BLaER1 treated with 17β-estradiol and CSF1 and Interleukin-3, amounts not matched to agents 10 nM and 100 nM (cell line): ENCODE results near the gene FGFR3.
A peak's percentile ranks its signal among the peaks of the same experiment; 100 is the strongest.

Source experiments
- H3K27ac ChIP-seq, 11 experiments: shearing (Covaris generic); formaldehyde crosslinking; 2 replicates each; pipeline ENCODE4 v1.8.1; 2022
- H3K27me3 ChIP-seq, 11 experiments: shearing (Covaris generic); formaldehyde crosslinking; 2 replicates each; pipeline ENCODE4 v1.8.1; 2022
- H3K36me3 ChIP-seq, 11 experiments: shearing (Covaris generic); formaldehyde crosslinking; 2 replicates each; pipeline ENCODE4 v1.8.1; 2022
- H3K4me1 ChIP-seq, 10 experiments: shearing (Covaris generic); formaldehyde crosslinking; 2 replicates each; pipeline ENCODE4 v1.8.1; 2022
- H3K4me2 ChIP-seq, 11 experiments: shearing (Covaris generic); formaldehyde crosslinking; 2 replicates each; pipeline ENCODE4 v1.8.1; 2022
- H3K4me3 ChIP-seq, 10 experiments: shearing (Covaris generic); formaldehyde crosslinking; 2 replicates each; pipeline ENCODE4 v1.8.1; 2022
- H3K9ac ChIP-seq, 11 experiments: shearing (Covaris generic); formaldehyde crosslinking; 2 replicates each; pipeline ENCODE4 v1.8.1; 2022
- H3K9me3 ChIP-seq, 11 experiments: shearing (Covaris generic); formaldehyde crosslinking; replicated peaks in 1 of 11; 2 replicates each; pipeline ENCODE4 v1.8.1; 2022
- H4K20me1 ChIP-seq, 11 experiments: shearing (Covaris generic); formaldehyde crosslinking; 2 replicates each; pipeline ENCODE4 v1.8.1; 2022
- Cebpa-rat ChIP-seq, 11 experiments: shearing (Covaris generic); IDR thresholded peaks; 2 replicates each; pipeline ENCODE4 v1.8.1; 2022

FGFR3 gene

GRCh38 chr4:1765409-1766072, 27.6 kb upstream of the FGFR3 start:
- Histone ChIP-seq H3K36me3 (no peaks in the 10 kb centered on the region), H3K4me1 (peaks cover 15 to 53% (median 41%) of the 10 kb centered on the region in 10 experiments; a peak in 18 of 20 replicates), H3K4me3 (no peak overlapping the region), H3K27ac (no peak overlapping the region), H4K20me1 (peaks cover 0 to 59% (median 22%) of the 10 kb centered on the region in 11 experiments; a peak in 15 of 22 replicates), H3K9ac (no peak overlapping the region), H3K9me3 (no peaks in the 10 kb centered on the region), H3K4me2 (peak overlapping the region in 6 of 11 experiments; percentile 7 to 84 (median 69); a peak in 6 of 22 replicates), H3K27me3 (peaks cover 54 to 84% (median 75%) of the 10 kb centered on the region in 11 experiments; a peak in 21 of 22 replicates)
- TF ChIP-seq Cebpa-rat (IDR thresholded peaks at IDR 0.05) = no peak

- H3K4me2 ChIP-seq = peak overlapping the region in 8 of 11 experiments; percentile 7 to 84 (median 69); a peak in 14 of 22 replicates
- H3K4me1 ChIP-seq = peaks cover 20 to 60% (median 49%) of the 10 kb centered on the region in 10 experiments
- no peak for TF ChIP-seq Cebpa-rat (IDR thresholded peaks at IDR 0.05)
- H3K9me3 ChIP-seq = no peaks in the 10 kb centered on the region
- H3K36me3 ChIP-seq = no peaks in the 10 kb centered on the region
- no peak overlapping the region; a peak in 1 of 20 replicates for H3K4me3 ChIP-seq
- no peak overlapping the region for H3K27ac ChIP-seq
- peaks cover 0 to 64% (median 22%) of the 10 kb centered on the region in 11 experiments; a peak in 15 of 22 replicates for H4K20me1 ChIP-seq
- H3K27me3 ChIP-seq = peaks cover 54 to 93% (median 75%) of the 10 kb centered on the region in 11 experiments; a peak in 21 of 22 replicates
- no peak overlapping the region for H3K9ac ChIP-seq
Observed at GRCh38 chr4:1766106-1767060, 26.7 kb upstream of the FGFR3 start.

GRCh38 chr4:1767061-1767769, 25.9 kb upstream of the FGFR3 start:
- H3K9ac ChIP-seq = peak overlapping the region in 7 of 11 experiments; percentile 52 to 62 (median 59); a peak in 8 of 22 replicates
- peaks cover 0 to 69% (median 22%) of the 10 kb centered on the region in 11 experiments; a peak in 15 of 22 replicates for H4K20me1 ChIP-seq
- no peaks in the 10 kb centered on the region for H3K9me3 ChIP-seq
- TF ChIP-seq Cebpa-rat (IDR thresholded peaks at IDR 0.05) = no peak
- peaks cover 28 to 68% (median 58%) of the 10 kb centered on the region in 10 experiments for H3K4me1 ChIP-seq
- no peak overlapping the region for H3K27ac ChIP-seq
- H3K4me2 ChIP-seq = peak overlapping the region; percentile 55 to 84 (median 69); a peak in 18 of 22 replicates
- H3K27me3 ChIP-seq = peaks cover 53 to 91% (median 75%) of the 10 kb centered on the region in 11 experiments; a peak in 21 of 22 replicates
- H3K36me3 ChIP-seq = no peaks in the 10 kb centered on the region
- H3K4me3 ChIP-seq = peak overlapping the region; percentile 41 to 70 (median 53); a peak in 15 of 20 replicates

DNA sequence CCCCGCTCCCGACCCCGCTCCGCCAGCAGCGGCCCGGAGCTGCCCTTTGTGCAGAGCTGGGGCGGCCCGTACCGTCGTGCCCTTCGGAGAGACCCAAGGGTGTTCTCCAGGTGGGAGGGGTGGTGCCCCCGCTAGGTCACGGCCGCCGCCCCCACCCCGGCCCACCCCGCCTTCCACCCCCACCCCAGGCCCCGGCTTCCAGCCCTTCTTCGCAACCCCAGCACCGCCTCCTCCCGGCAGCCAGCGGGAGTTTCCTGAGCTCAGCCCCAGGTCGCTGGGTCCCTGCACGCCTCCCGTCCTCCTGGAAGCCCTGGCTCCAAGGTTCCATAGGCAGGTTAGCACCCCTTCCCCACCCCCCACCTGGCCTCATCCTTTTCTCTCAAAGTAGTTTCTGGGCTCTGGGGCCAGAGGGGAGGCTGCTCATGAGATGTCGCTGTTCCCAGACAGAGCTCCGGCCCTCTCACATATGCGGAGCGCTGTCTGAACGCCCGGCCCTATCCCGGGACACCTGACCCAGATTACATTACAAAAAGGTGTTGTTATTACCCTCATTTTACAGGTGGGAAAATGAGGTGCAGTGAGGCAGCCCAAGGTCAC, 25.2 kb upstream of the FGFR3 start:
- TF ChIP-seq Cebpa-rat (IDR thresholded peaks at IDR 0.05) = no peak
- peaks cover 46 to 85% (median 72%) of the 10 kb centered on the region in 11 experiments; a peak in 21 of 22 replicates for H3K27me3 ChIP-seq
- H3K9me3 ChIP-seq = no peaks in the 10 kb centered on the region
- H3K4me1 ChIP-seq = peaks cover 35 to 74% (median 64%) of the 10 kb centered on the region in 10 experiments
- H3K9ac ChIP-seq = peak overlapping the region in 4 of 11 experiments; percentile 21 to 62 (median 46); a peak in 5 of 22 replicates
- H3K4me3 ChIP-seq = peak overlapping the region; percentile 41 to 70 (median 53); a peak in 14 of 20 replicates
- H3K4me2 ChIP-seq = peak overlapping the region; percentile 55 to 92 (median 84)
- no peaks in the 10 kb centered on the region for H3K36me3 ChIP-seq
- H4K20me1 ChIP-seq = peaks cover 0 to 69% (median 22%) of the 10 kb centered on the region in 11 experiments; a peak in 15 of 22 replicates
- no peak overlapping the region for H3K27ac ChIP-seq

GRCh38 chr4:1768367-1769034, 24.6 kb upstream of the FGFR3 start:
- H3K9ac ChIP-seq = peak overlapping the region in 4 of 11 experiments; percentile 21 to 31 (median 24); a peak in 6 of 22 replicates
- peaks cover 40 to 81% (median 70%) of the 10 kb centered on the region in 10 experiments for H3K4me1 ChIP-seq
- no peak for TF ChIP-seq Cebpa-rat (IDR thresholded peaks at IDR 0.05)
- H3K27me3 ChIP-seq = peaks cover 41 to 79% (median 66%) of the 10 kb centered on the region in 11 experiments; a peak in 21 of 22 replicates
- H3K27ac ChIP-seq = no peak overlapping the region
- no peaks in the 10 kb centered on the region for H3K9me3 ChIP-seq
- H3K4me3 ChIP-seq = peak overlapping the region in 3 of 10 experiments; percentile 1 to 31 (median 3); a peak in 1 of 20 replicates
- H3K36me3 ChIP-seq = no peaks in the 10 kb centered on the region
- peaks cover 0 to 69% (median 22%) of the 10 kb centered on the region in 11 experiments; a peak in 15 of 22 replicates for H4K20me1 ChIP-seq
- H3K4me2 ChIP-seq = peak overlapping the region; percentile 3 to 92 (median 84); a peak in 19 of 22 replicates

DNA sequence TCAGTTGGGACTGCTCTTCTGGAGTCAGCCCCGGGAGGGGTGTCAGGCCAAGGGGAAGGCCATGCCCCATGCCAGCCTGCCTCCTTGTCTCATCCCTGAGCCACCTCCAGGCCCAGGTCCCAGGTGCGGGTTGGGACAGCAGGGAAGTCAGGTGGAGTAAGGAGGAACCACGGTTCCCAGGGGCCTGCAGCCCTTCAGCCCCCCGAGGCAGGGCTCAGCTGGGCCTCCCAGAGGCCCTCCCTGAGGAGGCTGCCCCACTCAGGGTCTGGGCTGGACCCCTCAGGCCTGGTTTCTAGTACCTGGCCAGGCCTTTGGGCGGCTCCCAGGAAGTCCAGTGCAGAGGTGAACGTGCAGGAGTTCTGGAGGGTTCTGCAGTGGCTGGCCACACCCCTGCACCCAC, 23.4 kb upstream of the FGFR3 start:
- H3K9me3 ChIP-seq = no peaks in the 10 kb centered on the region
- TF ChIP-seq Cebpa-rat (IDR thresholded peaks at IDR 0.05) = no peak
- H3K27me3 ChIP-seq = peaks cover 30 to 67% (median 54%) of the 10 kb centered on the region in 11 experiments; a peak in 20 of 22 replicates
- no peak overlapping the region for H3K4me3 ChIP-seq
- H3K36me3 ChIP-seq = no peaks in the 10 kb centered on the region
- 0 out of 22 replicates have a peak overlapping the region, but pooled peaks of 2 of the 11 experiments have one; percentile 21 to 31 for H3K9ac ChIP-seq
- H3K27ac ChIP-seq = no peak overlapping the region
- H3K4me1 ChIP-seq = peaks cover 36 to 87% (median 77%) of the 10 kb centered on the region in 10 experiments
- peaks cover 0 to 63% (median 22%) of the 10 kb centered on the region in 11 experiments; a peak in 15 of 22 replicates for H4K20me1 ChIP-seq
- peak overlapping the region in 9 of 11 experiments; percentile 78 to 92 (median 84); a peak in 17 of 22 replicates for H3K4me2 ChIP-seq

GRCh38 chr4:1770245-1770644, 22.8 kb upstream of the FGFR3 start:
- no peak overlapping the region for H3K4me3 ChIP-seq
- H3K4me1 ChIP-seq = peaks cover 37 to 90% (median 82%) of the 10 kb centered on the region in 10 experiments
- H3K36me3 ChIP-seq = no peaks in the 10 kb centered on the region
- peak overlapping the region in 9 of 11 experiments; percentile 78 to 92 (median 84); a peak in 16 of 22 replicates for H3K4me2 ChIP-seq
- H3K27ac ChIP-seq = no peak overlapping the region
- TF ChIP-seq Cebpa-rat (IDR thresholded peaks at IDR 0.05) = no peak
- no peaks in the 10 kb centered on the region for H3K9me3 ChIP-seq
- H4K20me1 ChIP-seq = peaks cover 0 to 58% (median 22%) of the 10 kb centered on the region in 11 experiments; a peak in 15 of 22 replicates
- no peak overlapping the region for H3K9ac ChIP-seq
- peaks cover 26 to 62% (median 48%) of the 10 kb centered on the region in 11 experiments; a peak in 20 of 22 replicates for H3K27me3 ChIP-seq
